DOHH2 (cell line): Measurements from ENCODE around the gene GOLIM4.

Experiments used
- H3F3A ChIP-seq: fragments of 200-600 bp; sonication (generic), shearing (Covaris generic); 2 replicates; pipeline ENCODE4 v1.6.0; 2016; ENCODE audit warnings: antibody characterized with exemption, mild to moderate bottlenecking; ENCODE audit not compliant: control insufficient read depth, insufficient read depth
- H3K27ac ChIP-seq: fragments of 200-600 bp; sonication (generic); 2 replicates; pipeline ENCODE4 v1.5.1; 2014; ENCODE audit warnings: low read depth, mild to moderate bottlenecking, low read length, moderate library complexity
- H3K27me3 ChIP-seq: fragments of 200-600 bp; sonication (generic); 2 replicates; pipeline ENCODE4 v1.6.1; 2014; ENCODE audit warnings: mild to moderate bottlenecking, low read length, mixed read lengths; ENCODE audit not compliant: control insufficient read depth
- H3K36me3 ChIP-seq: fragments of 200-600 bp; sonication (generic); 2 replicates; pipeline ENCODE4 v1.6.1; 2014; ENCODE audit warnings: mild to moderate bottlenecking, low read length, moderate library complexity, mixed read lengths; ENCODE audit not compliant: control insufficient read depth
- H3K4me1 ChIP-seq: fragments of 200-600 bp; sonication (generic); 2 replicates; pipeline ENCODE4 v1.6.1; 2014; ENCODE audit warnings: mild to moderate bottlenecking, low read length, mixed read lengths; ENCODE audit not compliant: control insufficient read depth
- H3K4me2 ChIP-seq: fragments of 200-600 bp; sonication (generic); 2 replicates; pipeline ENCODE4 v1.6.0; 2014; ENCODE audit warnings: mild to moderate bottlenecking, low read length, moderate library complexity
- H3K4me3 ChIP-seq: fragments of 200-600 bp; sonication (generic); 2 replicates; pipeline ENCODE4 v1.5.1; 2014; ENCODE audit warnings: mild to moderate bottlenecking, low read length, mixed read lengths
- H3K79me2 ChIP-seq: fragments of 200-600 bp; sonication (generic); 2 replicates; pipeline ENCODE4 v1.6.1; 2014; ENCODE audit warnings: mild to moderate bottlenecking, low read length, mixed read lengths; ENCODE audit not compliant: control insufficient read depth
- H3K9me2 ChIP-seq: fragments of 200-600 bp; sonication (generic); replicated peaks from 2 replicates; pipeline ENCODE4 v1.6.1; 2014; ENCODE audit warnings: mild to moderate bottlenecking, low read length, mixed read lengths; ENCODE audit not compliant: control insufficient read depth
- H3K9me3 ChIP-seq: fragments of 200-600 bp; sonication (generic); 2 replicates; pipeline ENCODE4 v1.6.1; 2014; ENCODE audit warnings: antibody characterized with exemption, low read length, mixed read lengths; ENCODE audit not compliant: control insufficient read depth, insufficient read depth
- H4K20me1 ChIP-seq: fragments of 200-600 bp; sonication (generic); 2 replicates; pipeline ENCODE4 v1.6.0; 2014; ENCODE audit warnings: low read depth, mild to moderate bottlenecking, antibody characterized with exemption, low read length, moderate library complexity; ENCODE audit not compliant: control insufficient read depth, insufficient read depth
- CTCF ChIP-seq: fragments of 200-600 bp; sonication (generic); IDR thresholded peaks from one replicate; pipeline ENCODE4 v1.5.1; 2014; ENCODE audit warnings: antibody characterized with exemption, mild to moderate bottlenecking, low read depth, low read length; ENCODE audit not compliant: poor library complexity, severe bottlenecking
- EZH2phosphoT487 ChIP-seq: fragments of 200-600 bp; sonication (generic); IDR thresholded peaks from 2 replicates; pipeline ENCODE4 v1.6.1; 2017; ENCODE audit warnings: borderline replicate concordance, mild to moderate bottlenecking, antibody characterized with exemption, low read length, moderate library complexity, mixed read lengths

Gene GOLIM4

GRCh38 chr3:167991213-167991612 lies 104.5 kb downstream of the GOLIM4 start:
- no peak overlapping the region for H3K27ac ChIP-seq
- no peaks in the 10 kb centered on the region for H3F3A ChIP-seq
- no peaks in the 10 kb centered on the region for H4K20me1 ChIP-seq
- H3K9me3 ChIP-seq, result no peaks in the 10 kb centered on the region
- H3K36me3 ChIP-seq, result no peaks in the 10 kb centered on the region
- no peak overlapping the region for H3K4me2 ChIP-seq
- H3K9me2 ChIP-seq, result no peaks in the 10 kb centered on the region
- no peak overlapping the region for H3K4me3 ChIP-seq
- H3K79me2 ChIP-seq, result no peaks in the 10 kb centered on the region
- H3K4me1 ChIP-seq, result no peaks in the 10 kb centered on the region
- TF ChIP-seq CTCF, result no peak
- H3K27me3 ChIP-seq, result peaks cover 6% of the 10 kb centered on the region; the same call in 1 of the 2 replicates

DNA sequence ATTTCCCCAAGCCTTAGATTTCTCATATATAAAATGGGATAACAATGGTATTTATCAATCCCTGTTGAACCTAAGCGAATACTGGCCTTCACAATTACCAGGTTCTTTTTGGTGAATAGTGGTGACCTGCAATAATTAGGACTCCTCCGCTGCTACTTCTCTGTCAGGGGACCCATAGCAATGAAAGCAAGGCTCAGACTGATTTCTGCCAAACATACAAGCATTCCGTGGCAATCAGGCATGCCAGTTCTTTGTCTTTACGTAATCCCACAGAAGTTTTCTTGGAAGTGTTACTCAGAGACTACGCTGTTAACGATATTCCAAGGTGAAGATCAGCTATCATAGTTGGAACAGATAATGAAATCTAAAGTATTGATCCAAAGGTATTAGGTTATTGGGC lies 105.7 kb downstream of the GOLIM4 start:
- Histone ChIP-seq H3K36me3 (no peaks in the 10 kb centered on the region), H3K27me3 (peaks cover 6% of the 10 kb centered on the region; the same call in 1 of the 2 replicates), H3K4me1 (no peaks in the 10 kb centered on the region), H3K4me3 (no peak overlapping the region), H3K79me2 (no peaks in the 10 kb centered on the region), H3K4me2 (no peak overlapping the region), H3K27ac (no peak overlapping the region), H3K9me3 (no peaks in the 10 kb centered on the region), H4K20me1 (no peaks in the 10 kb centered on the region), H3F3A (no peaks in the 10 kb centered on the region), H3K9me2 (no peaks in the 10 kb centered on the region)
- no peak for TF ChIP-seq EZH2phosphoT487
- TF ChIP-seq CTCF, result no peak

DNA sequence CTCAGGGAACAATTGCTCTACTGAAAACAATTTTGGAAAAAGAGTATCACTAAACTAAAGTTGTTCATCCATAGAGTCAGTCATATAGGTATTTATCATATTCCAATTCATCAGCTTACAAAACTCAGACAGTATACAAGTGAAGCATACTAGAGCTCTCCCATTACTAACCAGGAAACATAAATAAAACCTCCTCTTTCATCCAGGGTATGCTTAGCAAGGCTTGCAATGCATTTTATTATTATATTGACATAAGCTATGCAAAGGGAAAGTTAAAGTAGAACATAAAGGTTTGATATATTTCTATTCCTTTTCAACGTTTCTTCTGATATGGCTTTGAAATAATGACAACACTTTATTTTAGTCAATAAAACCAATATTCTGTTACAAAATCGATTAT lies 106.7 kb downstream of the GOLIM4 start:
- Histone ChIP-seq H3K79me2 (no peaks in the 10 kb centered on the region), H3K4me1 (no peaks in the 10 kb centered on the region), H3K4me3 (no peak overlapping the region), H4K20me1 (no peaks in the 10 kb centered on the region), H3K36me3 (no peaks in the 10 kb centered on the region), H3K9me3 (no peaks in the 10 kb centered on the region), H3K27me3 (peaks cover 6% of the 10 kb centered on the region; the same call in 1 of the 2 replicates), H3F3A (no peaks in the 10 kb centered on the region), H3K27ac (no peak overlapping the region), H3K4me2 (no peak overlapping the region), H3K9me2 (no peaks in the 10 kb centered on the region)
- TF ChIP-seq CTCF (no peak), EZH2phosphoT487 (no peak)

DNA sequence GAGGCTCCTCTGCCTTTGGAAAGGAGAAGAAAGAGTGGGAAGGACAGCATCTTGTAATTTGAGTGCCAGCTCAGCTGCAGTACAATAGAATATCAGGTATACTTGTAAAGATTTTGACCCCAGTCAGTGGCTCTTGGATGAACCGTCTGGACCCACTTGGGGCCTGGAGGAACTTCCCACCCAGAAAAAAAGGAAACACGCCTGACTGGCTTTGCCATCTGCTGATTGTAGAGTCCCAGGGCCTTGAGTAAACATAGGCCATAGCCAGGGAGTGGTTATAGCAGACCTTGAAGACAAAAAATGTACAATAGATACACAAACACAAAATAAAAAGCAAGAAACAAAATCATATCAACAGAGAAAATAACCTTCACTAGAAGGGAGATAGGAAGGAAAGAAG lies 112.1 kb downstream of the GOLIM4 start:
- Histone ChIP-seq H3K4me2 (no peak overlapping the region), H3K27ac (no peak overlapping the region), H3K4me3 (no peak overlapping the region), H3K27me3 (no peaks in the 10 kb centered on the region), H3F3A (no peaks in the 10 kb centered on the region), H3K9me3 (no peaks in the 10 kb centered on the region), H3K79me2 (no peaks in the 10 kb centered on the region), H3K9me2 (no peaks in the 10 kb centered on the region), H3K36me3 (no peaks in the 10 kb centered on the region), H4K20me1 (no peaks in the 10 kb centered on the region), H3K4me1 (no peaks in the 10 kb centered on the region)
- TF ChIP-seq CTCF, result no peak
- TF ChIP-seq EZH2phosphoT487, result no peak
